HUDEP-2 (cell line): ENCODE results near the gene PRKCE.
"Not testable (repeated sequence)": the region's sequence is repeated elsewhere in the genome, so short reads cannot be mapped to it uniquely, and the experiment has no call there.

Experiments used
- DNase-seq, 76 experiments: peaks; one replicate each; lab custom pipeline; 2025; ENCODE audit not compliant: unreplicated experiment in 76 of 76; lab: John Stamatoyannopoulos, UW

PRKCE gene

GRCh38 chr2:45696708-45697107 is 45.2 kb downstream of the PRKCE start:
- DNase-seq: no peak

GRCh38 chr2:45697190-45697589 is 45.7 kb downstream of the PRKCE start:
- no peak for DNase-seq

GRCh38 chr2:45698554-45698953 is 47.1 kb downstream of the PRKCE start:
- no peak for DNase-seq

GRCh38 chr2:45699032-45699658 is 47.7 kb downstream of the PRKCE start:
- no peak for DNase-seq

GRCh38 chr2:45700407-45701013 is 49.0 kb downstream of the PRKCE start:
- no peak for DNase-seq

- no peak for DNase-seq
These were observed 53.8 kb downstream of the PRKCE start for GRCh38 chr2:45705233-45705632.

- no peak for DNase-seq
These were observed 54.6 kb downstream of the PRKCE start for GRCh38 chr2:45706033-45706432.

GRCh38 chr2:45707006-45707405 is 55.5 kb downstream of the PRKCE start:
- no peak for DNase-seq

GRCh38 chr2:45707661-45708060 is 56.2 kb downstream of the PRKCE start:
- DNase-seq: no peak

GRCh38 chr2:45708501-45708900 is 57.0 kb downstream of the PRKCE start:
- no peak for DNase-seq

- no peak for DNase-seq
These were observed 57.7 kb downstream of the PRKCE start for GRCh38 chr2:45709137-45709536.

- DNase-seq: no peak
These were observed 59.0 kb downstream of the PRKCE start for GRCh38 chr2:45710468-45710867.

GRCh38 chr2:45711224-45711623 is 59.7 kb downstream of the PRKCE start:
- DNase-seq: no peak

GRCh38 chr2:45712570-45712969 is 61.1 kb downstream of the PRKCE start:
- DNase-seq: no peak

GRCh38 chr2:45713136-45713535 is 61.7 kb downstream of the PRKCE start:
- DNase-seq: no peak

- DNase-seq: no peak
These were observed 62.1 kb downstream of the PRKCE start for GRCh38 chr2:45713591-45713990.

GRCh38 chr2:45714679-45715078 is 63.2 kb downstream of the PRKCE start:
- no peak for DNase-seq

- DNase-seq: no peak
These were observed 64.3 kb downstream of the PRKCE start for GRCh38 chr2:45715601-45716379.

- DNase-seq: not testable (repeated sequence)
These were observed 65.0 kb downstream of the PRKCE start for GRCh38 chr2:45716432-45716831.

- no peak for DNase-seq
These were observed 65.4 kb downstream of the PRKCE start for GRCh38 chr2:45716915-45717314.

- DNase-seq: no peak
These were observed 68.7 kb downstream of the PRKCE start for GRCh38 chr2:45720210-45720609.

- no peak for DNase-seq
These were observed 69.7 kb downstream of the PRKCE start for GRCh38 chr2:45721150-45721549.
